Activated gamma-delta T cell treated with Interleukin-2 at 50 U/mL for 16 hours (primary cell): Measurements from ENCODE around the gene FIBIN.
"Not testable (repeated sequence)": the region's sequence is repeated elsewhere in the genome, so short reads cannot be mapped to it uniquely, and the experiment has no call there.

Source experiments
- DNase-seq: peaks from one replicate; pipeline ENCODE4 v3.0.0-alpha.2; 2020

The FIBIN gene

DNA sequence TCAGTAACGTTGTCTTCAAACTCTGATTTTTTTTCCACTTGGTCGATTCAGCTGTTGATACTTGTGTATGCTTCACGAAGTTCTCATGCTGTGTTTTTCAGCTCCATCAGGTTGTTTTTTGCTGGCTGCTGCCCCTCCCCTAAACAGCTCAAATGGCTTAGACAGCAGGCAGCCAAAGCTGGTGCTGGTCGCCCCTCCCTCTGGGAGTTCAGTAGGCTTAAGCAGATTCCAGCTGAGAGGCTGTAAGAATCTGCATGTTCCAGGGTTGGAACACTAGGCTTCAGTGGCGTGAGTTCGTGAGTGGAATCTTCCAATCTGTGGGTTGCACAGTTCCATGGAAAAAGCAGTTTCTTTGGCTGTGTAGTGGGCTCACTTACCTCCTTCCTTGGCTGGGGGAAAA is 10.3 kb upstream of the FIBIN start:
- no peak for DNase-seq

DNA sequence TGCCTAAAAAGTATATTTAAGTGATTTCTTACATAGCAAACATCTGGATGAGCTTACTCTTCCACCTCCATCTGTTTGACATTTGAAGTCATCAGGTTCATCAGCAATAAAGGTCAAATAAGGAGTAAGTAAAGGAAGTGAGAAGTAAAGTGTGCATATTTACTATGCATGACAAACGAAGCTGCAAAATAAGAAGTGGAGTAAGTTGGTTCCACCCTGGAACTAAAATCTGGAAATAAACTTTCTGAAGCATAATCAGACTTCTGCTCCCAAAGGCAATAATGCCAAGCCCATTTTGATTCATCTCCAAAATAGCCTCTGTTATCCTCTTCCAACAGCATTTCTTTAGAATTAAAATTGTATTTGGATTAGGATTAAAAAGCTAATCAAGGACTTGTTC is 8.4 kb upstream of the FIBIN start:
- DNase-seq, result no peak

DNA sequence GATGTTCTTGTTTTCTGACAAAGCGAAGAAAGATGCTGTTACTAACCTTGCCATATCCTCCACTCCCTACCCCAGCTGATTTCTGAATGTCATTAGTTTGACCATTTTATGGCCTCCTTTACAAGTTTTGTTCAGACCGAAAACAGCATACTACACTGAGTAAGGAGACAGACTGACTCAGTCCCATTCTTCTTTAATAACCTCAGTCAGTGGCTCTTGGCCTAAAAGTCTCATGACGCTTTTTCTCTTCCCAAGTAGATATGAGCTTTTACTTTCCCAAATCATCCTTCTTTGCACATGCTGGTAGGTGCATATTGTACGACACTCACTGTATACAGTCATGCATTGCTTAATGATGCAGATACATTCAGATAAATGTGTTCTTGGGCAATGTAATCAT is 8.0 kb upstream of the FIBIN start:
- no peak for DNase-seq

DNA sequence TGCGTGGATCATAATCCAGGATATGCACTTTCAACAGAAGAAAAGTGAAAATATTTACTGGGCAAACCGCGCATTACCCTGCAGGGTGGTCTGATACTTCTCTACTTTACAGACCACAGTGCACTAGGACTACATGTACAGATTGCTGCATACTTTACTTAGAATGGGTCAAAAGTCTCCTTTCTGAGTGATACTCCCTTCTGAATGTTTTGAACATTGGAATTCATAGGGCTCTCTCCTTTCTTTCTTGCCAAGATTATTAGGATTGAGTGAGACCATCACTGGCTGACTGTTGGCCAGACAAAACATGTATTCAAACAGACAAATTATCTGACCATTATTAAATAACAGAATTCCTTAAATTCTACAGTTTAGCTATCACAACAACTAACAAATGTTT is 6.6 kb upstream of the FIBIN start:
- DNase-seq, result no peak

DNA sequence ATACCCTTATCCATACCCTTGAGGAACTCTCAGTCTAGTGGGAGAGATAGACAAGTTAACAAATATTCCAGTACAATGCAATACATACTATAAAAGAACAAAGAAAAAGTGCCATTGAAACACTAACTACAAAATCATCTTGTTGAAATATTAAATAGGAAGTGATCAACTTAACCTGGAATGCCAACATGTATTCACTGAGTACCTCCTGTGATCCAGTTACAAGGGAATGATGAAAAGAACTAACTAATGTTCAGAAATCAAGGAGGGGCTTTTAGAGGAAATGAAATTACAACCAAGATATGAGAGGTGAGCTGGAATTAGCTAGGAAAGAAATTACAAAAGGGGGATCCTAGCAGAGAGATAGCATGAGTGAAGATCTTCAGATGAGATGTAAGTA is 6.2 kb upstream of the FIBIN start:
- DNase-seq, result no peak

DNA sequence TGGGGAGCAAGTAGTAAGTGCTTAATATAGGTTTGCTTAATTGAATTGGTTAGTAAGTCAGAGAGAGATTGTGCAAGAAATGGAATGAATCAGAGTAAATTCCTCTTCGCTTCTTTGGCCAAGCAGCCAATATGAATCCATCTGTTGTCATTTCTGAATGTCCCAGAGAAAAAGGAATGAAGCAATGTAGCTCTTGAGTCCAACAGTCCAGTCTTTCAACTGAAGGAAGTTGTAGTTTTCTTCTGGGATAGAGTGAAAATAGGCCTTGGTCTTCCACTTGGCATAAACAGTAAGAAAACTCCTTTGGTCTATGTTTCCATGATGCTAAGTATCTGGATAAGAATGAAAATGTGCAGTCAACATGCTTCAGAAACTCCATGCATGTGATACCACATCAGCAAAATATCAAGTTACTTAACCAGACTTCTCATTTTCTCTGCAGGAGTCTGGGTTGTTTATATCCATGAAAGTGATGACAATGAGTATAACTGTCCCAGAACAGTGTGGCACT is 1.8 kb upstream of the FIBIN start:
- no peak for DNase-seq

DNA sequence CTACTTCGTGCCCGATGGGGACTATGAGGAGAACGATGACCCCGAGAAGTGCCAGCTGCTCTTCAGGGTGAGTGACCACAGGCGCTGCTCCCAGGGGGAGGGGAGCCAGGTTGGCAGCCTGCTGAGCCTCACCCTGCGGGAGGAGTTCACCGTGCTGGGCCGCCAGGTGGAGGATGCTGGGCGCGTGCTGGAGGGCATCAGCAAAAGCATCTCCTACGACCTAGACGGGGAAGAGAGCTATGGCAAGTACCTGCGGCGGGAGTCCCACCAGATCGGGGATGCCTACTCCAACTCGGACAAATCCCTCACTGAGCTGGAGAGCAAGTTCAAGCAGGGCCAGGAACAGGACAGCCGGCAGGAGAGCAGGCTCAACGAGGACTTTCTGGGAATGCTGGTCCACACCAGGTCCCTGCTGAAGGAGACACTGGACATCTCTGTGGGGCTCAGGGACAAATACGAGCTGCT is 751 bp downstream of the FIBIN start:
- no peak for DNase-seq

DNA sequence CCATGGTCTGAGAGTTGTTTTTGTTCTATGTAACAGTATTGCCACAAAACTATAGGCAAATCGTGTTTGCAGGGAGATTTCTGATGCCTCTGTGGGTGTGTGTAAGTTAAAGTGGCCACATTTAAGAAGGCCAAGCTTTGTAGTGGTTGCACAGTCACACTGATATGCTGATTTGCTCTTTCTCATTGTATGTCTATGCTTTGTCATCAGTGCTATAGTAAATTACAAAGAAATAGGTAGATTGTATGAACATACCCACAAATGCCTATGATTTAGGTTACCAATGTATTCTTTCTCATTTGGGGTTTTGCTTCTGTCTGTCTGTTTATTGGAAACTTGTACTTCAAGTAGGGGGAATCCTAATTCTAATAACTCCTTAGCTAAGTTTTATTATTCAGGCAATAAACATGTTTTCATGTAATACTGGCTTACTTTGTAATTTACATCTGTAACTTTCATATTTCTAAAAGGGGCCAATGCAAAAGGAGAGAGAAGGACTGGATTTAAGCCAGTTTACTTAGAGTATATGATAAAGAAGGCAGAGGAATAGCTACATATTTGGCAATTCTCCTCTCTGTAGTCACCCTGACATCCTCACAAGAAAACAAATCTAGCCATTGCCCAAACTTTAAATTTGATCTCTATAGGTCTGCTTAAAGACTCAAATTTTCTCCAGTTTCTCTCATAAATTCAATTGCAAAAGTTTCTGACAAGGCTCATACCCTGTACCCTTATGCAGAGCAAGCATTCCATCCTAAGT is 2.0 kb downstream of the FIBIN start:
- DNase-seq, result no peak

DNA sequence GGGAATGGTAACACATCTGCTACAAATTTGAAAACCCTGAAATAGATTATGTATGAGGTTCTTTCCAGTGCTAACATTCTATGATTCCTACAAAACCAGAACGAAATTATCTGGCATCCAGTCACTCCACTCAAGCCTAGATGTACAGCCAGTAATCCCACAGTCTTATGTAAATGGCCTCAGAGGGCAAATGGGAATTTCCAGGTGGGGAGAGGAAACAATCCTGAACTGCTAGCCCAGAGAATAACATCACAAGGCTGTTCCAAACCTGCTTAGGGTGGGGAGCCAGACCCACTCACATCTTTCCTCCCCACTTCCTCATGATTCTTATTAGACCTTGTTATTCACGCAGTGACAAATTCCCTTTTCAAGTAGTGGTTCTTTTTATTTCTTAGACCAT is 3.5 kb downstream of the FIBIN start:
- DNase-seq, result no peak

DNA sequence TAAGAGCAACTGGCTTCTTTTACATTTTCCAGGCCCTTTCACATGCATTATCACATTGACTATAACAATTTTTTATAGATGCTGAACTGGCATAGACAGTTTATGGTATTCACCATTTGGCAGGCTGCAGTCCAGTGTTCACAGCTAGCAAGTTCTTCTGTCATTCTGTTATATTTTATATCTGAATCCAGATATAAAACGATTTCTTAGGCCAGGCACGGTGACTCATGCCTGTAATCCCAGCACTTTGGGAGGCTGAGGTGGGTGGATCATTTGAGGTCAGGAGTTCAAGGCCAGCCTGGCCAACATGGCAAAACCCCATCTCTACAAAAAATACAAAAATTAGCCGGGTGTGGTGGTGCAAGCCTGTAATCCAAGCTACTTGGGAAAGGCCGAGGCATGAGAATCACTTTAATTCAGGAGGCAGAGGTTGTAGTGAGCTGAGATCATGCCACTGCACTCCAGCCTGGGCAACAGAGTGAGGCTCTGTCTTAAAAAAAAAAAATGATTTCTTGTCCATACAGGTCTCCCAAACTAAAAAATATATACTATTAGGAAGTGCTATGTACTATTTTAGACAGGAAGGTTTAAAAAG is 7.3 kb downstream of the FIBIN start:
- not testable (repeated sequence) for DNase-seq

DNA sequence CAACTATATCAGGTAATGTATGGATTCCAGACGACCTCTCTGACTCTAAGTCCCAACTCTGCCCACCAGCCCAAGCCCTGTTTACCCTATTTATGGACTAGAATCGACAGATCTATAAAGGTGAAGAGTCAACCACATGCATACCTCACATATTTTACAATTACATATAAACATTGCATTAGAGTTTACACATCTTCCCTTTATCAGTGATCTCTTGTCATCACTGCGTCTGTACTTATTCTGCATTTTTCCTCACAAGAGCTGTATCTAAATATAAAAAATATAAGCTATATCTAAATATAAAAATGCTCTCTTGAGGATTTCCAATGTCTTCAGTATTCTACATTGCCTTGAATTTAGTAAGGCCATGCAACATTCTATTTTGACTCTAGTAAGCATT is 8.5 kb downstream of the FIBIN start:
- DNase-seq, result no peak

DNA sequence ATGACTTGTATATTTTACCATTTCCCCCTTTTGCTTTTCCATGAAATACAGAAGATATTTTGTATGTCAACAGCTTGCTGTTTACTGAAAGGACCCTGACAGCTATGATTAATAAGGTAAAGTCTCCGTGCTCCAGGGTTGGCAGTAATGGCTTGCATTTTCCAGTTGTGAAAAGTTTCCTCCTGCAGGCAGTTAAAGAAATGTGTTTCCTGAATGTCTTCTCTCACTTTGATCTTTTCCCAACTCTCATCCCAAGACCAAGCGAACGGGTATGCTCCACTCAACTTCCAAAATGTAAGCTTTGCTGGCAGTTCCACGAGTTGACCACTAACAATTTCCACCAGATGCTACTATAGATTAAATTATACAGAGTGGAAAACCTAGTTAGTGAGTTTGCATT is 8.9 kb downstream of the FIBIN start:
- no peak for DNase-seq

DNA sequence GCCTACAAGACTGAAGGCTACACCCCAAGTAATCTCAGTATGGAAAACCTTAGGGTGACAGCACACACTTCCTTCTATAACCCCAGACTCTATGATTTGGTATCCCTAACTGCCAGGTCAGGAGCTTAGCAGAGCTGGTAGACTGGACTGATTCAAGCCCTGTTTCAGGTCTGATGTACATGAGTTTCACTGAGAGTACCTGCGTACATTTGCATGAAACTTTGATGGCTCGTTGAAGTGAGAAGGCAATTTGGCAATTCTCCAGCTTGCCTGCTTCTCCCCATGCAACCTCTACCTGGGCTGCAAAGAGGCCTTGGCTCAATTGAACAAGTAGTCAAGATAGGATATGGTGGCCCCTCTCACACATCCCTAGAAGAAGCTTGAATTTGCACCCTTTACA is 10.2 kb downstream of the FIBIN start:
- no peak for DNase-seq

DNA sequence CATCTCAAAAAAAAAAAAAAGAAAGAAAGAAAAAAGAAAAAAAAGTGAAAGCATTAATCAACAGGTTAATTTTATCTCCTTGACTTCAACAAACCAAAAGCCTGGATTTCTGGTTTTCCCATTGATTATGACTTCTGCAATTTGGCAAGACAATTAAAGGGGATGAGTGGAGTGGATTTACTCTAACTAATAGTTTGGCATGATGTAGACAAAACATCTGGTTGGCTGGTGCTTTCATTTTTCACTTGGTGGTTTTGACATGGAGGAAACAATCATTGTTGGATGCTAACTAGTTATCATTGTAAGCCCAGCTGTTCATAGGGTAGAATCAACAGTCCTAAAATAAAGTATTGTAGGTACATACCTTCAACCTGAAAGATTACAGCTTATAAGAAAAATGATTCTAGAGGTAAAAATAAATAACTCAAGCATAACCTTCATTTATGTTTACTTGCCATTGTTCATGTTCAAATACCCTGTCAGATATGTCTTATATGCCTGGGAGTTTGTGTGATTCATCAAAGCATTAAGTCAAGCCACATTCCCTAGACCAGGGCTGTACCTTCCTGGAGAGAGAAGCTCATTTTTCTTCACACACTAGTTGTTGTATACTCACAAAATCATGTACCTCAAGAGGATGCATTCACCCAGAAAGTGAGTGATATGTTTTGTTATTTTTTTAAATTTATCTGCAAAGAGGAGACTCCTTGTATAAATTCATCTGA is 15.1 kb downstream of the FIBIN start:
- no peak for DNase-seq

DNA sequence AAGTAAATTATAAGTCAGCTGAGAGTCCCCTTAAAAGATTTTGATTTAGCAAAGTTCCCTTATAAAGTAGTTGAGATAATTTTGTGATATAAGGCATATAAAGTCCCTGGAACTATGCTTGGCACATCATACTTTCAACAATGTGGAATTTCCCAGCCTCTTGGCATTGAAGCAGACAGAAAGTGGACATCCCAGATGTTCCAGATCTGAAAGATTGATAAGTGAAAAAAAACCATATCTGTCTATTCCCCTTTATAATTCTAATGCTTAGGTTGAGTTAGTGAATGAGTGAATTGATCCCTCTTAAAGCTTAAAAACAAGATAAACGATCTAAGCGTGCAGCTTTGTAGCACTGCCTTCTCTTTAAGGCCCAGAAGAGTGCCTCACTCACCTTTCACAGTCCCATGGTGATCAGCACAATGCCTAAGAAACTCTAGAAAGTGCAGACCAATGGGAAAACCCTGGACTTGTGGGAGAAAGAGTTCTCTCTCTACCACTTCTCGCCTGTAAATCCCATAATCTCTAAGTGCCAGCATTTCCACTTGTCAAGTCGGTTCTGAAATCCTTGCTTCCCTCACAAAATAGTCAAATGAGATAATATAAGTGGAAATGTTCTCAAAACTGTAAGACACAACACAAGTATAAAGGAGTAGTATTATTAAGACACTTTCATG is 17.8 kb downstream of the FIBIN start:
- DNase-seq, result no peak

DNA sequence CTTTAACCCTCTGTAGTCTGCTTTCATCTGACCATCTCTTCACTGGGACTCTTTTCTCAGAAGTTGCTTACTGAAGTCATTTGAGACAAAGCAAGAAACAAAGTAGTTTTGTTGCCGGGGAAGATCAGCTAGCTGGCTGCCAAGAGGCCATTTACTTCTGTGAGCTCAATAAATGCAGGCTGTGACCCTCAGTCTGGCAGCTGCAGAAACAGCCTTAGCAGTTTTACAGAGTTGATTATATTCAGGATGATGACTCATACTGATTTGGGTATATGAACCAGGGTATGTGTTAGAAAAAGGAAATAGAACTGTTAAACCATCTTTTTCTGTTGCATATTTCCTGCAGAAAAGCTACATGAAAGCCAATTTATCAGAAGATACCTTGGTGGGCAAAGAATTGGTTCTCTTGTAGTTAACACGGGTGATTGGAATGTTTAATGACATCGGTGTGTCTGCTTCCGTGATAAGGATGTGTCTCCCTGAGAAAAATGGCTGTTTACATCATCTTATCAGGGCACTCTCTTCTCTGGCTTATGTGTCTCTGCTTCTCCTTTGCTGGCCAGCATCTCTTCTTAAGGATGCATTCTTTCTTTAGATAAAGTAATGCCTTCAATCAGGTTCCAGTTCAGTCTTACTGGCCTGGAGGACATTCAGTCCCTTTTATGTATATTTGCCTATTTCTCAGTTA is 18.5 kb downstream of the FIBIN start:
- DNase-seq, result no peak

DNA sequence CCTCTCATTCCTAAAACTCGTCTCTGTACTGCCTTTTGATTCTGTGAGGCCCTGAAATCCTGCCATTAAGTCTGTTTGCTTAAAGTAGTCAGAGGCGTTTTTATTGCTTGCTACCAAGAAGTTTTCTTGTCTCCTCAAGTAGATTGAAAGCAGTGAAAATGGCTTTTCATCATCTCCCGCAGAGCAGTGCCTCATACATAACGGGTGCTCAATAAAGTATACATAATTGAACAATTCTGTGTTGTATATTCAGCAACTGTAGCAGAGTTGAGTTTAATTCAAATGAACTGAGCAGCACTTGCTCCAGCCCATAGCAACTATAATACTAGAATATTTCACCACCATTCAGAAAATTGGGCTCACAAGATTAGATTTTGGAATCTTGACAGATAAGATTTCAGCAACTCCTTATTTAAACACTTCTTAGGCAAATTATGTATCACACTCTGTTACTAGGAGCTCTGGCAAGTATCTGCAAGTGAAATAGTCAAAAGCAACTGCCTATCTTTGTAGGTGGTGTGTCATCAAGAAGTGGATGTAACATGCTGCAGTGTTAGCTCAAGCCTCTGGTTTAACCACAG is 20.0 kb downstream of the FIBIN start:
- DNase-seq, result no peak

DNA sequence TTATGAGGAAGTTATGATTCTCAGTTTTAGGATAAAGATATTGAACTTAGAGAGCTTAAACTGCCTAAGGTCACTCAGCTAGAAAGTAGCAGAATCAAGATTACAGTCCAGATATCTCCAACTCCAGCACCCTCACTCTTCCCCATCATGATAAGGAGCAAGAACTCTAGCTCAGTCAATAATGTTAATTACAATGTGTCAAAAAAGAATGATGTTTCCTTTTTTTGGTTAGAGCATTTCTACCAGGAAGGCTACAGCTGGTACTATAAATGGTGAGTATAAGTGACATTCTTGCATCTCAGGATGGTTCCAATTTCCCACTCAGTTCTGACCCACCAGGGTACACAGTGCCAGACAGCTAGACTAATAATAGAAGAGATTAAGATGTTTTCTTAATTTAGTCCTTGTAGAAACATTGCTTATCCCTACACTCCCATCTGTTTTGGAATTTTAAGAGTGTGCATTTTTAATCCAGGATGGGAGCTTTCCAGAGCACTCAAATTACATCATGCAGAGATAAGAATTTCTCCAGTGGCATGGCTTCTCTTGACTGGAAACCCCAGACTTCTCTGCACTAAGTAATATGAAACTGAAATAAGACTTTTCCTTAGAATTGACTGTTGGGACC is 25.1 kb downstream of the FIBIN start:
- no peak for DNase-seq

DNA sequence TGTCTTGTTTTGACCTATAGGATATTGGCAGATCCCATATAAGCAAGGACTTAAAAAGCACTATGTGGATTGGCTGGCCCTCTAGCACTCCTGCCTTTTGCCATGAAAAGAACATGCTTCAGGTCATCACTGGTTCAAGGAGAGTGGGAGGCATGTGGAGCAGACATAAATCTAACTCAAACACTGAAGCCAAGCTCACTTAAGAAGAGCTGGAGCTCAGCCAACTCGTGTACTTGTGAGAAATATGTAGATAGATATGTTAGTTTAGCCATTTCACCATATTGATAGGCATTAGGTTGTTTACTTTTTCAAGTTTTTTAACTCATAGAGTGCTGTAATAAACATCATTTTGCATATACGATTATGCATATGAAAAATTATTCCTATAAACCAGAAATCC is 26.8 kb downstream of the FIBIN start:
- no peak for DNase-seq

DNA sequence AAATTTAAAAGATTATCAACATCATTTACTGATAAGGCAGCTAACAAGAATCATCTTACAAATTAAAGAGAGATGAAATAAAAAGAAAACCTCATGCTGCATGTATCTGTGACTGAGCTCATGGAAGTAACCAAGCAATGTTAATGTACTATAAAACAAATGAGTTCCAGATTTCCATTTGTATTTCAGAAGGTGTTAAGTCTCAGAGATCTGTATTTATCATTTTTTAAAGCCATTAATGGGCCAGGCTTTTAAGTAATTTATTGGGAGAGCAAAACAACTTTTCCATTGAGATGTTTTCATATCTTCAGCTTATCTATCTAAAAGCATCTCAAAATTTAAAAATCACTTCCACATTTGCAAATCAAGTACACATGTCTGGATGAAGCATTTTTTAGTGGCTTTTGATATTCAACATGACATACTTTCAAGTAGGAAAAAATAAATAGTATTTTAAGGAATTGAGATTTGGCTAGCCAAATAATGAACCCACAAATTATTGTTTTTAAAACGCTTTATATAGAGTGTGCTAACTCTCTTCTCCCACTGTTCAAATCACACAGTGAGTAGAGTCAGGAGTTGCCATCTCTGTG is 28.8 kb downstream of the FIBIN start:
- no peak for DNase-seq

DNA sequence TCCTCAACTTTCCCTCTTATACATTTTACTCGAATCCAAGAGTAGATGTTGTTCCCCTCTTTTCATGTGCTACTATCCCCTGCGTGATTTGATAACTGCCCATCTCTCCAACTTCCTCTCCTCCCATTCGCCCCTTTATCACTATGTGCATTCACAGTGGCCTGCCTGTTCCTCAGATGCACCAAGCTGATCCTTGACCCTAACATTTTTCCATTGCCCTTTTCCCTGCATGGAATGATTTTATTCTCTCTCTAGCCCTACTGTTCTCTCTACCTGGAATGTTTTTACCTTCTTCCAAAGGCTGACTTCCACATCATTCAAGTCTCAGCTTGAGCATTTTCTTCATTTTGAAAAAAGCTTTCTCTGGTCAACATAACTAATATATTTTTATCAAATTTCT is 31.0 kb downstream of the FIBIN start:
- no peak for DNase-seq
